H1 (cell line): Measurements from ENCODE around the gene SPDYE16. TPM values are rescaled to one million over a fixed set of nuclear protein-coding genes. Genes with fewer than 3 reads are reported as not detected.
"Not testable (repeated sequence)": the region's sequence is repeated elsewhere in the genome, so short reads cannot be mapped to it uniquely, and the experiment has no call there.

Experiments
- CTCF ChIA-PET: fragments of 300-600 bp; sonication (Branson Sonifier 250); formaldehyde crosslinking; loops from one replicate; lab custom pipeline; 2021; ENCODE audit not compliant: partially characterized antibody; lab: Charles Lee
- POLR2A ChIA-PET: fragments of 300-600 bp; sonication (Branson Sonifier 250); formaldehyde crosslinking; loops from one replicate; lab custom pipeline; 2021; ENCODE audit warnings: inconsistent platforms; ENCODE audit not compliant: partially characterized antibody; lab: Charles Lee
- DNase-seq, 2 experiments: peaks; one replicate each; pipeline versions ENCODE4 v3.0.0 to v3.0.0-alpha.2; 2010 to 2022; ENCODE audit warnings: low spot score in 2 of 2, low read depth in 1 of 2, mixed read lengths in 1 of 2
- FAIRE-seq: peaks from 2 replicates; lab custom pipeline; 2011; peaks lifted over from hg19 to GRCh38; lab: Jason Lieb, UNC
- H2AFZ ChIP-seq: 2 replicates; pipeline ENCODE4 v1.8.1; 2012; ENCODE audit warnings: low read length, inconsistent platforms
- H2AK5ac ChIP-seq: 2 replicates; pipeline ENCODE4 v1.6.1; 2013; ENCODE audit warnings: low read depth, low read length
- H2BK120ac ChIP-seq: replicated peaks from 2 replicates; pipeline ENCODE3; 2013; ENCODE audit warnings: low read depth, low read length, inconsistent platforms
- H2BK12ac ChIP-seq: 2 replicates; pipeline ENCODE4 v1.6.1; 2013; ENCODE audit warnings: low read depth, low read length
- H2BK15ac ChIP-seq: 2 replicates; pipeline ENCODE4 v1.6.1; 2013; ENCODE audit warnings: low read length
- H2BK20ac ChIP-seq: 2 replicates; pipeline ENCODE4 v1.6.1; 2013; ENCODE audit warnings: low read length
- H2BK5ac ChIP-seq: 2 replicates; pipeline ENCODE4 v1.6.1; 2013; ENCODE audit warnings: low read depth, low read length
- H3K14ac ChIP-seq: 2 replicates; pipeline ENCODE4 v1.6.1; 2013; ENCODE audit warnings: inconsistent platforms; ENCODE audit not compliant: insufficient read length
- H3K18ac ChIP-seq: 2 replicates; pipeline ENCODE4 v1.6.1; 2013; ENCODE audit warnings: low read length; ENCODE audit errors: extremely low read depth
- H3K23ac ChIP-seq: 2 replicates; pipeline ENCODE4 v1.6.1; 2013; ENCODE audit warnings: inconsistent platforms; ENCODE audit not compliant: insufficient read length
- H3K23me2 ChIP-seq: 2 replicates; pipeline ENCODE4 v1.6.1; 2013; ENCODE audit warnings: low read depth, low read length
- H3K27ac ChIP-seq: 2 replicates; pipeline ENCODE4 v1.6.1; 2011; ENCODE audit warnings: low read depth, low read length, inconsistent platforms
- H3K27me3 ChIP-seq, 4 experiments: replicated peaks in 1 of 4; 1 replicate in 1 of 4; 2 replicates in 3 of 4; pipeline versions ENCODE4 v1.6.1 to v1.8.1; 2011 to 2013; ENCODE audit warnings: low read length in 3 of 4, mild to moderate bottlenecking in 3 of 4, inconsistent platforms in 2 of 4, mixed read lengths in 2 of 4, moderate library complexity in 1 of 4; ENCODE audit not compliant: control insufficient read depth in 3 of 4, insufficient read depth in 3 of 4; ENCODE audit errors: extremely low read depth in 1 of 4
- H3K36me3 ChIP-seq, 4 experiments: 2 replicates each; pipeline versions ENCODE4 v1.6.1 to v1.8.1; 2011 to 2013; ENCODE audit warnings: mild to moderate bottlenecking in 4 of 4, low read length in 3 of 4, moderate library complexity in 2 of 4, control low read depth in 1 of 4, inconsistent platforms in 1 of 4; ENCODE audit not compliant: insufficient read depth in 4 of 4, control insufficient read depth in 2 of 4
- H3K4ac ChIP-seq: replicated peaks from 2 replicates; pipeline ENCODE3; 2013; ENCODE audit warnings: low read length, low read depth, mixed read lengths, inconsistent platforms; ENCODE audit not compliant: insufficient read length
- H3K4me1 ChIP-seq, 4 experiments: replicated peaks in 1 of 4; 1 replicate in 1 of 4; 2 replicates in 3 of 4; pipeline versions ENCODE4 v1.6.1 to v1.8.1; 2011 to 2013; ENCODE audit warnings: low read length in 3 of 4, inconsistent platforms in 2 of 4, mixed read lengths in 1 of 4; ENCODE audit not compliant: insufficient read depth in 4 of 4, control insufficient read depth in 3 of 4
- H3K4me2 ChIP-seq, 2 experiments: 2 replicates each; pipeline versions ENCODE4 v1.6.1 to v1.8.1; 2011 to 2013; ENCODE audit warnings: low read depth in 2 of 2, low read length in 2 of 2, control low read depth in 1 of 2, inconsistent platforms in 1 of 2, mild to moderate bottlenecking in 1 of 2; ENCODE audit not compliant: insufficient read depth in 1 of 2
- H3K4me3 ChIP-seq, 4 experiments: fragments of 200-600, 300-600 bp in 1 of 4; sonication (generic), shearing (Covaris generic), sonication (Bioruptor Twin) in 1 of 4; 2 replicates each; pipeline versions ENCODE4 v1.5.1 to v1.8.1; 2011 to 2016; ENCODE audit warnings: low read length in 4 of 4, low read depth in 3 of 4, control low read depth in 2 of 4, inconsistent platforms in 2 of 4, mild to moderate bottlenecking in 2 of 4, mixed read lengths in 1 of 4, moderate library complexity in 1 of 4; ENCODE audit not compliant: insufficient read depth in 2 of 4; ENCODE audit errors: extremely low read depth in 1 of 4
- H3K56ac ChIP-seq: replicated peaks from 2 replicates; pipeline ENCODE3; 2013; ENCODE audit warnings: low read depth, mild to moderate bottlenecking, mixed read lengths, low read length, inconsistent platforms; ENCODE audit not compliant: insufficient read length
- H3K79me1 ChIP-seq: 2 replicates; pipeline ENCODE4 v1.6.1; 2013; ENCODE audit warnings: low read depth, low read length, control low read depth
- H3K79me2 ChIP-seq, 2 experiments: 2 replicates each; pipeline versions ENCODE4 v1.6.1 to v1.8.1; 2012 to 2013; ENCODE audit warnings: low read length in 2 of 2, mild to moderate bottlenecking in 2 of 2, inconsistent platforms in 1 of 2; ENCODE audit not compliant: insufficient read depth in 2 of 2, control insufficient read depth in 1 of 2
- H3K9ac ChIP-seq, 4 experiments: replicated peaks in 1 of 4; 1 replicate in 1 of 4; 2 replicates in 3 of 4; pipeline versions ENCODE4 v1.6.1 to v1.8.1; 2011 to 2013; ENCODE audit warnings: low read depth in 3 of 4, low read length in 3 of 4, control low read depth in 2 of 4, mild to moderate bottlenecking in 2 of 4, moderate library complexity in 2 of 4, inconsistent platforms in 1 of 4; ENCODE audit errors: extremely low read depth in 1 of 4
- H3K9me3 ChIP-seq, 2 experiments: 2 replicates each; pipeline versions ENCODE4 v1.6.1 to v1.8.1; 2012 to 2013; ENCODE audit warnings: mild to moderate bottlenecking in 2 of 2, moderate library complexity in 2 of 2, control low read depth in 1 of 2, inconsistent platforms in 1 of 2, low read depth in 1 of 2, low read length in 1 of 2, mixed read lengths in 1 of 2; ENCODE audit not compliant: insufficient read depth in 2 of 2
- H4K20me1 ChIP-seq, 2 experiments: replicated peaks in 1 of 2; 2 replicates each; pipeline versions ENCODE3 to v1.8.1; 2011 to 2013; ENCODE audit warnings: inconsistent platforms in 2 of 2, low read length in 2 of 2, mild to moderate bottlenecking in 1 of 2; ENCODE audit not compliant: insufficient read depth in 2 of 2, control insufficient read depth in 1 of 2
- H4K5ac ChIP-seq: 2 replicates; pipeline ENCODE4 v1.6.1; 2013; ENCODE audit warnings: low read length, low read depth, mixed read lengths, inconsistent platforms; ENCODE audit not compliant: insufficient read length
- H4K8ac ChIP-seq: 2 replicates; pipeline ENCODE4 v1.8.0; 2013; ENCODE audit warnings: mild to moderate bottlenecking, moderate library complexity, low read length, inconsistent platforms; ENCODE audit not compliant: insufficient read depth; ENCODE audit errors: extremely low read depth
- H4K91ac ChIP-seq: replicated peaks from 2 replicates; pipeline ENCODE3; 2013; ENCODE audit warnings: low read length, mixed read lengths, inconsistent platforms; ENCODE audit not compliant: insufficient read length
- WGBS, 2 experiments: shearing (Covaris generic) in 1 of 2; methylation state at CpG; one replicate each; pipeline versions ENCODE4 v1.1.6 to v1.1.7; 2013 to 2015; ENCODE audit warnings: low lambda C conversion rate in 2 of 2, mixed read lengths in 2 of 2, inconsistent platforms in 1 of 2, low coverage in 1 of 2, missing lambda C conversion rate in 1 of 2; ENCODE audit not compliant: insufficient replicate concordance in 2 of 2, insufficient coverage in 1 of 2, insufficient read length in 1 of 2; ENCODE audit errors: extremely low coverage in 1 of 2, missing lambda C conversion rate in 1 of 2; 5-methylcytosine and 5-hydroxymethylcytosine counted together
- polyA plus RNA-seq, 7 experiments: library from polyadenylated mRNA; depleted of rRNA in 3 of 7; stranded (reverse) in 5 of 7; unstranded in 2 of 7; fragments of >200 nt in 5 of 7; fragments of 200-250 nt in 2 of 7; gene quantifications; 1 replicate in 5 of 7; 2 replicates in 1 of 7; 4 replicates in 1 of 7; pipeline versions ENCODE4 v1.2.1 to v1.2.3, GENCODE V29; 2011 to 2013; ENCODE audit warnings: missing spikeins in 2 of 7, mixed read lengths in 2 of 7
- total RNA-seq: library from RNA; stranded (reverse); fragmentation: NEBNext Ultra II Directional; extraction: Animal tissue kit (Norgen Biotek cat#: 25700); gene quantifications from 2 replicates; pipeline ENCODE4 v1.2.1, GENCODE V29; 2021

Gene SPDYE16
- total and polyA plus RNA-seq, 2 of the 8 experiments (the other 6 are each of a cell fraction or from before 2014, with no cell fraction given): not detected

- H3K9me3 ChIP-seq, H2BK5ac ChIP-seq, H3K4me2 ChIP-seq, H4K8ac ChIP-seq, H3K18ac ChIP-seq, H2BK12ac ChIP-seq, H3K79me1 ChIP-seq, H2AFZ ChIP-seq, H3K4me1 ChIP-seq, H3K14ac ChIP-seq, DNase-seq, H4K20me1 ChIP-seq, H3K27me3 ChIP-seq, H3K56ac ChIP-seq, H2BK20ac ChIP-seq, H4K91ac ChIP-seq, H4K5ac ChIP-seq, H3K4ac ChIP-seq, FAIRE-seq, H3K23ac ChIP-seq, H3K27ac ChIP-seq, H3K79me2 ChIP-seq, H3K4me3 ChIP-seq, H3K23me2 ChIP-seq, H2BK15ac ChIP-seq, H3K9ac ChIP-seq, H2BK120ac ChIP-seq, POLR2A ChIA-PET, H3K36me3 ChIP-seq, H2AK5ac ChIP-seq, CTCF ChIA-PET: not testable (repeated sequence)
- WGBS, 2 experiments: 87% methylated on average over 3 of the region's 3 CpGs; no CpG with 5 or more reads in 1 of the 2 experiments
These were observed 29.2 kb upstream of the SPDYE16 start for GRCh38 chr7:76572296-76572695.

- FAIRE-seq, H3K4me3 ChIP-seq, H4K91ac ChIP-seq, DNase-seq, H4K8ac ChIP-seq, H3K36me3 ChIP-seq, H4K5ac ChIP-seq, H3K14ac ChIP-seq, CTCF ChIA-PET, H3K79me1 ChIP-seq, H3K4me2 ChIP-seq, H3K27me3 ChIP-seq, POLR2A ChIA-PET, H3K9ac ChIP-seq, H4K20me1 ChIP-seq, H2BK12ac ChIP-seq, H3K9me3 ChIP-seq, H2AFZ ChIP-seq, H2BK15ac ChIP-seq, H3K79me2 ChIP-seq, H3K27ac ChIP-seq, H3K23me2 ChIP-seq, H3K4ac ChIP-seq, H2BK5ac ChIP-seq, H3K23ac ChIP-seq, H3K18ac ChIP-seq, H3K4me1 ChIP-seq, H2AK5ac ChIP-seq, H3K56ac ChIP-seq, H2BK120ac ChIP-seq, H2BK20ac ChIP-seq: not testable (repeated sequence)
- 87% methylated on average over 4 of the region's 4 CpGs; no CpG with 5 or more reads in 1 of the 2 experiments for WGBS, 2 experiments
These were observed 27.3 kb upstream of the SPDYE16 start for GRCh38 chr7:76570324-76570775.
